Body of pancreas (tissue), 4 donors: ENCODE results near the gene SLC4A8. TPM values are rescaled to one million over a fixed set of nuclear protein-coding genes. Genes with fewer than 3 reads are reported as not detected.

Experiments used
- ATAC-seq: fragments of 150-250 bp; one replicate; pipeline ENCODE4 v1.9.1; 2016
- DNase-seq, 4 donors: peaks; one replicate each; pipeline ENCODE4 v3.0.0-alpha.2; 2019
- H3K27ac ChIP-seq, 4 donors: fragments of 200-600 bp; sonication (generic); 1 replicate in 3 of 4; 2 replicates in 1 of 4; pipeline versions ENCODE4 v1.5.1 to v1.6.1; 2016 to 2019; ENCODE audit warnings: mild to moderate bottlenecking in 1 of 4, mixed read lengths in 1 of 4, moderate library complexity in 1 of 4
- H3K27me3 ChIP-seq, 2 donors: fragments of 200-600 bp; sonication (generic); one replicate each; pipeline ENCODE4 v1.6.0; 2016; ENCODE audit warnings: mild to moderate bottlenecking in 1 of 2
- H3K36me3 ChIP-seq, 2 donors: fragments of 200-600 bp; sonication (generic); replicated peaks in 1 of 2; 2 replicates each; pipeline ENCODE4 v1.5.1; 2016; ENCODE audit warnings: low read depth in 2 of 2; ENCODE audit not compliant: insufficient read depth in 1 of 2
- H3K4me1 ChIP-seq: fragments of 200-600 bp; sonication (generic); one replicate; pipeline ENCODE4 v1.6.0; 2016
- H3K4me3 ChIP-seq, 2 donors: fragments of 200-600 bp; sonication (generic); 1 replicate in 1 of 2; 2 replicates in 1 of 2; pipeline ENCODE4 v1.5.1; 2016 to 2019
- H3K9me3 ChIP-seq, 3 donors: fragments of 200-600 bp; sonication (generic); 1 replicate in 2 of 3; 2 replicates in 1 of 3; pipeline ENCODE4 v1.5.1; 2016
- POLR2A ChIP-seq, 3 donors: fragments of 450-650 bp; IDR thresholded peaks; one replicate each; pipeline ENCODE4 v1.6.1; 2016; ENCODE audit warnings: antibody characterized with exemption in 3 of 3, mild to moderate bottlenecking in 2 of 3
- WGBS, 2 donors: methylation state at CpG; one replicate each; pipeline ENCODE4 v1.1.5; 2017; 5-methylcytosine and 5-hydroxymethylcytosine counted together
- intact Hi-C: fragments of 100-400 bp; cut with DNase I; formaldehyde crosslinking; loops from one replicate; pipeline ENCODE4 v1.15.1; 2023
- total RNA-seq, 2 donors: library from RNA; depleted of rRNA; stranded (reverse); fragments of >200 nt; gene quantifications; one replicate each; pipeline ENCODE4 v1.1.0, GENCODE V29; 2016
- TF ChIP-seq, protein P1 (sequence below), 7 experiments: fragments of 450-650 bp in 4 of 7; fragments of 200-600 bp in 3 of 7; sonication (generic) in 3 of 7; IDR thresholded peaks; one replicate each; pipeline ENCODE4 v1.5.1; 2016 to 2019; ENCODE audit warnings: antibody characterized with exemption in 7 of 7

Gene SLC4A8
- total RNA-seq, 2 donors from 2014 or later = 1.6 to 2.3 TPM

DNA sequence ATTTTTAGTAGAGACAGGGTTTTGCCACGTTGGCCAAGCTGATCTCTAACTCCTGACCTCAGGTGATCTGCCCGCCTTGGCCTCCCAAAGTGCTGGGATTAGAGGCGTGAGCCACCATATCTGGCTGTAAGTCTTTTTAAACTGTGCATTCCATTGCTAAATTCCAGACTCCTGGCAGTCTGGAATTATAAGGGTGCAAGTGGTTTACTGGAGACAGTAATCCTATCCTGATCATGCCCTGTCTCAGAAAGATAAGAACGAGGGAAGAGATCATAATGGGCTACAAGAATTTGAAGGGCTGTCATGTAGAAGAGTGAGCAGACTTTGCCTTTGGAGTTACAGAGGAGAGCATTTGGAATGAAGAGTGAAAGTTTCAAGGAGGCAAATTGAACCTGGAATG, 6.8 kb upstream of the SLC4A8 start:
- Histone ChIP-seq H3K36me3 (no peaks in the 10 kb centered on the region), H3K4me3 (no peak overlapping the region), H3K9me3 (no peaks in the 10 kb centered on the region), H3K4me1 (peaks cover 8% of the 10 kb centered on the region), H3K27me3 (no peaks in the 10 kb centered on the region), H3K27ac (no peak overlapping the region)
- ATAC-seq (no peak), DNase-seq (no peak)
- 81 to 82% methylated on average over 3 to 4 of the region's 4 CpGs for WGBS, 2 donors
- TF ChIP-seq, protein P1, sequence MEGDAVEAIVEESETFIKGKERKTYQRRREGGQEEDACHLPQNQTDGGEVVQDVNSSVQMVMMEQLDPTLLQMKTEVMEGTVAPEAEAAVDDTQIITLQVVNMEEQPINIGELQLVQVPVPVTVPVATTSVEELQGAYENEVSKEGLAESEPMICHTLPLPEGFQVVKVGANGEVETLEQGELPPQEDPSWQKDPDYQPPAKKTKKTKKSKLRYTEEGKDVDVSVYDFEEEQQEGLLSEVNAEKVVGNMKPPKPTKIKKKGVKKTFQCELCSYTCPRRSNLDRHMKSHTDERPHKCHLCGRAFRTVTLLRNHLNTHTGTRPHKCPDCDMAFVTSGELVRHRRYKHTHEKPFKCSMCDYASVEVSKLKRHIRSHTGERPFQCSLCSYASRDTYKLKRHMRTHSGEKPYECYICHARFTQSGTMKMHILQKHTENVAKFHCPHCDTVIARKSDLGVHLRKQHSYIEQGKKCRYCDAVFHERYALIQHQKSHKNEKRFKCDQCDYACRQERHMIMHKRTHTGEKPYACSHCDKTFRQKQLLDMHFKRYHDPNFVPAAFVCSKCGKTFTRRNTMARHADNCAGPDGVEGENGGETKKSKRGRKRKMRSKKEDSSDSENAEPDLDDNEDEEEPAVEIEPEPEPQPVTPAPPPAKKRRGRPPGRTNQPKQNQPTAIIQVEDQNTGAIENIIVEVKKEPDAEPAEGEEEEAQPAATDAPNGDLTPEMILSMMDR (IDR thresholded peaks at IDR 0.05) = no peak
- TF ChIP-seq POLR2A (IDR thresholded peaks at IDR 0.05) = no peak
- intact Hi-C loops = no loop called here

DNA sequence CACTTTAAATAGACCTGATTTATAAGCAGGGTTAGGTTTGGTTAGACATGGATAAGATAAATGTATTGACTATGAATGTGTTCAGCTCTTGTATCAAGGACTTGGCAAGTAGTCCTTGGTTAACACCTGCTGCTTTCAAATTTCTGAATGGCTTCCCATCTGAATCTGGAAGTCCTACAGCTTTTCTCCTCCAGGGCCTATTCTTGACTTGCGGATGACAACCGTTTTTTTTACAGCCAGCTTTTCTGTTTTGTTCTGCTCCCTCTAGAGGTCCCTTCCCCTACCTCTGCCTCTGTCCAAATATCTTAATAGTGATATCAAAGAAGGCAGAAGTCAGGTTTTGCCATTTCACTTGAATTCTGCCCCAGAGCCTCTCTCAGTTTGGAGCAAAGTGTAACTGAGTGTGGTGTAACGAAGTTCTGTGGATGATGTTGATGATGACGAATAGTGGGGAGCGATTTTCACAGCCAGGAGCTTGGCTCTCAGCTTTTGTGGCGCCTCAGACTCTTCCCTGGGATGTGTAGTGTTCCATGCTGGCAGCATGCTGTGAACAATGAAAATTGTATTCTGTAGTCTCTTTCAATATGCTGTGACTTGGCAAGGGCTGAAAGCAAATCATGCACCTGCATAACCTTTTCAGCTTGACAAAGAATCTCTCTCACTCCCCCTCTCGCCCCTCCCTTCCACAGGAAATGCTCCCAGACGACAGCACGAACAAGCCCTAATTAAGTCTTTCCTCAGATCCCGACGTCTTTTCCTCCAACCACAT, 5.0 kb upstream of the SLC4A8 start:
- ATAC-seq = no peak
- Histone ChIP-seq H3K9me3 (no peaks in the 10 kb centered on the region), H3K4me1 (peaks cover 11% of the 10 kb centered on the region), H3K27ac (no peak overlapping the region), H3K36me3 (no peaks in the 10 kb centered on the region), H3K27me3 (no peaks in the 10 kb centered on the region), H3K4me3 (no peak overlapping the region)
- WGBS, 2 donors = 44 to 52% methylated on average over 11 of the region's 11 CpGs
- TF ChIP-seq, protein P1 (IDR thresholded peaks at IDR 0.05) = peak in 1 of 7 experiments; percentile 8
- TF ChIP-seq POLR2A (IDR thresholded peaks at IDR 0.05) = no peak
- no peak for DNase-seq
- intact Hi-C loops = loop anchor here (5.0 to 10.0 kb wide), 2 partner anchors 113 to 405 kb away; no protein-coding TSS in a partner anchor

DNA sequence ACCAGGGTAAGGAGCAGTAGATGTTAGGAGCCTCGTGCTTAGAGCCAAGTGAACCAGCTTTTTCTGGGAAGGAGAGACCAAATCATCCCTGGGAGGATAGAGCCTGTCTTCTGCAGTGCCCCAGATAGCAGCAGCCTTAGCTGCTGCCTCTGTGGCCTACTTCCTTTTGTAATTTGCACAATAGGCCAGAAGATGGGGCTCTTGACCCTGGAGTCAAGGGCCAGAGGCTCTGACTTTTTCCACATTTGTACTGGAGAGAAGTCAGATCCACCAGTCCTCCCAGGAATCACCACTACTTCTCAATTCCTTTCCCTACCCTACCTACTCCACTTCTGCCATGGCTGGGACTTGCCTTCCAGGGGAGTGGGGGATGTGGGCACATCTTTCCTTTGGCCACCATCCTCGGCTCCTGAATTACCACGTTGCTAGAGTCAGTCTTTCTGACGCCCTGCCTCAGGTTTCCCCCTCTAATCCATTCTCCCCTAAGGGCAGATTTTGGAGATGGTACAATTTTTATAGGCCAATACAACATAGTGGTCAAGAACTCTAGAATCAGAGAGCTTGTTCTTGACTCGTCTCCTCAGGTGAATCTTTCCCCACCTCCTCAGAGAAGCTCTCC, 3.3 kb upstream of the SLC4A8 start:
- TF ChIP-seq, protein P1 (IDR thresholded peaks at IDR 0.05) = peak; percentile 42 to 83 (median 71)
- TF ChIP-seq POLR2A (IDR thresholded peaks at IDR 0.05) = no peak
- Histone ChIP-seq H3K4me3 (no peak overlapping the region), H3K36me3 (no peaks in the 10 kb centered on the region), H3K27ac (no peak overlapping the region), H3K9me3 (no peaks in the 10 kb centered on the region), H3K4me1 (peaks cover 18% of the 10 kb centered on the region), H3K27me3 (peaks cover 0 to 6% of the 10 kb centered on the region in 2 donors)
- intact Hi-C loops = loop anchor here (5.0 to 10.0 kb wide), 2 partner anchors 111 to 403 kb away; no protein-coding TSS in a partner anchor
- ATAC-seq (peak; percentile 78), DNase-seq (peak; percentile 54 to 78 (median 64))
- WGBS, 2 donors = 71 to 80% methylated on average over 5 of the region's 5 CpGs

DNA sequence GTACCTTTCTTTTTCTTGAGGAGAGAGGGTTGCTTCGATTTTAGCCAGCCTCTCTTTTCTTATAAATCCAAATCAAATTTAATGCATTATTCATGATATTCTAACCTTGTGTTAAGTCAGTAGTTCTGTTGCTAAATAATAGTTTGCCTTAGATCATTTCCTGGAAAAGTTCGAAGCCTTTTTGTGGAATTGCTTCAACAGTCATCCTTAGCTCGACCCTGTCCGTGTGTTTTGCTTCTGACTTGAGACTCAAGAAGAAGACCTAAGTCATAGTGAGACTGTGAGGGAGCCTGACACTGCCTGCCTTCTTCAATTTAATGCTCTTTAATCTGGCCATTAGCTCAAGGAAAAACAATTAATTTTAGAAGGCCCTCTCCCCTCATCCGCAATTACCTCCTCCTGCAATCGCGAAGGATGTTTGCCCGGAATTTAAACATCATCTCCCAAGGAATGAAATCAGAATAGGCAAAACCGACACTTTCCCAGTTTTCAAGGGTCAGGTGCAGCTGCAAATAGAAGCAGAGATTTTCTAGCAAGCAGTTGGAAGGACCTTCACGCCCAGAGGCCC, 453 bp upstream of the SLC4A8 start:
- WGBS, 2 donors = 33 to 47% methylated on average over 9 to 10 of the region's 10 CpGs
- TF ChIP-seq, protein P1 (IDR thresholded peaks at IDR 0.05) = no peak
- TF ChIP-seq POLR2A (IDR thresholded peaks at IDR 0.05) = no peak
- DNase-seq = no peak
- Histone ChIP-seq H3K27me3 (peaks cover 0 to 6% of the 10 kb centered on the region in 2 donors), H3K4me3 (no peak overlapping the region), H3K36me3 (no peaks in the 10 kb centered on the region), H3K9me3 (no peaks in the 10 kb centered on the region), H3K27ac (no peak overlapping the region), H3K4me1 (peaks cover 15% of the 10 kb centered on the region)
- no peak for ATAC-seq
- intact Hi-C loops = loop anchor here (5.0 to 10.0 kb wide), 2 partner anchors 108 to 401 kb away; no protein-coding TSS in a partner anchor
